22Rv1 (cell line): ENCODE results near the gene TST.
"Not testable (repeated sequence)": the region's sequence is repeated elsewhere in the genome, so short reads cannot be mapped to it uniquely, and the experiment has no call there.

Experiments
- H3K27ac ChIP-seq: fragments of 450-650 bp; 2 replicates; pipeline ENCODE4 v1.5.1; 2017
- ZFX ChIP-seq: fragments of 450-650 bp; IDR thresholded peaks from 2 replicates; pipeline ENCODE4 v1.6.1; 2017; ENCODE audit warnings: antibody characterized with exemption, borderline replicate concordance
- TF ChIP-seq, protein P1 (sequence below): fragments of 450-650 bp; IDR thresholded peaks from 2 replicates; pipeline ENCODE4 v1.5.1; 2017; ENCODE audit warnings: mild to moderate bottlenecking

TST gene

GRCh38 chr22:36990457-36990856 lies 28.8 kb downstream of the TST start:
- TF ChIP-seq ZFX, result no peak
- TF ChIP-seq, protein P1, sequence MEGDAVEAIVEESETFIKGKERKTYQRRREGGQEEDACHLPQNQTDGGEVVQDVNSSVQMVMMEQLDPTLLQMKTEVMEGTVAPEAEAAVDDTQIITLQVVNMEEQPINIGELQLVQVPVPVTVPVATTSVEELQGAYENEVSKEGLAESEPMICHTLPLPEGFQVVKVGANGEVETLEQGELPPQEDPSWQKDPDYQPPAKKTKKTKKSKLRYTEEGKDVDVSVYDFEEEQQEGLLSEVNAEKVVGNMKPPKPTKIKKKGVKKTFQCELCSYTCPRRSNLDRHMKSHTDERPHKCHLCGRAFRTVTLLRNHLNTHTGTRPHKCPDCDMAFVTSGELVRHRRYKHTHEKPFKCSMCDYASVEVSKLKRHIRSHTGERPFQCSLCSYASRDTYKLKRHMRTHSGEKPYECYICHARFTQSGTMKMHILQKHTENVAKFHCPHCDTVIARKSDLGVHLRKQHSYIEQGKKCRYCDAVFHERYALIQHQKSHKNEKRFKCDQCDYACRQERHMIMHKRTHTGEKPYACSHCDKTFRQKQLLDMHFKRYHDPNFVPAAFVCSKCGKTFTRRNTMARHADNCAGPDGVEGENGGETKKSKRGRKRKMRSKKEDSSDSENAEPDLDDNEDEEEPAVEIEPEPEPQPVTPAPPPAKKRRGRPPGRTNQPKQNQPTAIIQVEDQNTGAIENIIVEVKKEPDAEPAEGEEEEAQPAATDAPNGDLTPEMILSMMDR, result no peak
- no peak overlapping the region for H3K27ac ChIP-seq

DNA sequence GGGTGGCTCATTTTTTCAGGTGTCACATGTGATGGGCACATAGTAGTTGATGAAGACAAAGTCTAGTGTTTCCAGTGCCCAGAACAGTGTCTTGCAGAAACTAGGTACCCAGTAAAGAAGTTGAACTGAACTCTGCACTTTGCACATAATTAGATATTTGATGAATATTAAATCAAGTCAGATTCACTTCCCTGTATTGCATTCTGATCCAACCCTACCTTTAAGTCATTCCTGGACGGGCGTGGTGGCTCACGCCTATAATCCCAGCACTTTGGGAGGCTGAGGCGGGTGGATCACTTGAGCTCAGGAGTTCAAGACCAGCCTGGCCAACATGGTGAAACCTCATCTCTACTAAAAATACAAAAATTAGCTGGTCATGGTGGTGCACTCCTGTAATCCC lies 30.2 kb downstream of the TST start:
- H3K27ac ChIP-seq, result not testable (repeated sequence)

- TF ChIP-seq, protein P1, result no peak
- no peak for TF ChIP-seq ZFX
- H3K27ac ChIP-seq, result no peak overlapping the region
These were observed 31.0 kb downstream of the TST start for GRCh38 chr22:36988075-36988832.

DNA sequence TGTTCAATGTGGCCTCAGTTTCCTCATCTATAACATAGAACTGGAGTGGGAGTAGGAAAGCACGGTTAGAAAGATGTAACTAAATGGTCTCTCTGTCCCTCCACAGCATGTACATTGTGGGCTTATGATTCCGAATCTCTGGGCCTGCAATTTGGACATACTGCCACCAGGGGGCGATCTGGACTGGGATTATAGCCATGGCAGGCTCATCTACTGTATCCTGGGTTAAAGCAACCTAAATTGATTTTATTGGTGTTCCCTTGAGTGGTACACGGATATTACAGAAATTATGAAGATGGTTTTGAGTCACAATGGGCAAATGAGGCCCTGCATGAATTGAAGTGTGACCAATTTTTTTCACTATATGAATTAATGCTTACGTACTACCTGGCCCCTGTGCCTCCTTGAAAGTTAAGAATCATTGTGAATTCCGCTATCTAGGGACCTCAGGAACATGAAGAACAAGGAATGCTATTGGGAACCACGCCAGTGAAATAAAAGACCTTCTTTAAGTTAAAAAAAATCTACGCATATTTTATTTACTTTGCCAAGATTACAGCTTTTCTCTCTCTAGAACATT lies 32.9 kb downstream of the TST start:
- no peak overlapping the region for H3K27ac ChIP-seq
- TF ChIP-seq ZFX, result no peak
- TF ChIP-seq, protein P1, result peak; percentile 74

DNA sequence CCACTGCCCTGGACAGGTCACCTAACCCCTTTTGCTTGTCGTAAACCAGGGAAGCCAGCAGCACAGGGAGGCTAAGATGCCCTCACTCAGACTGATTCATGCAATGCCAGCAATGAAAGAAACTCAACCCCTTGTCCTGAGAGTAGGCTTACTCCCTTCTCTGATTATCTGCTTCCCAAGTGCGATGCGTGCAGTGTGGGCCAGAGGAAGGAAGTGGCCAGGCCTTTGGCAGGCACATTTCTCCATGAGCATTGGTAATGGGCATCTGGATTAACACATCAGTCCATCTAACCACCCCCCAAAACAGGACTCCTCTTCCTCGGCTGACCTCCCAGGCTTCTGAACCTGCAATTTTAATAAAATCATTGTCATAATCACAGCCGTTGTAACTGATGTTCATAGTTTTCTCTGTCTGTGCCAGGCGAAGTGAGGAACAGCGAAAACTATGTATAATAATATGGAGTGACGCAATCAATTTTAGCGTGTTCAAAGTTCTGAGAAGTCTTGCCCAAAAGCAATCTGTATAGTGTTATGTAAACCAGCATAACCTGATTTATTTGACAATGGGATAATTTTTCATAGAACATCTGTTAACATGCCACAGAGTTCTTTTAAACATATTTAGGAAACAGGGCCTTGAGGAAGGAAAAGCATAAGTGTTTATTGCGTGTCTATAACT lies 33.9 kb downstream of the TST start:
- TF ChIP-seq, protein P1, result no peak
- TF ChIP-seq ZFX, result no peak
- no peak overlapping the region for H3K27ac ChIP-seq

DNA sequence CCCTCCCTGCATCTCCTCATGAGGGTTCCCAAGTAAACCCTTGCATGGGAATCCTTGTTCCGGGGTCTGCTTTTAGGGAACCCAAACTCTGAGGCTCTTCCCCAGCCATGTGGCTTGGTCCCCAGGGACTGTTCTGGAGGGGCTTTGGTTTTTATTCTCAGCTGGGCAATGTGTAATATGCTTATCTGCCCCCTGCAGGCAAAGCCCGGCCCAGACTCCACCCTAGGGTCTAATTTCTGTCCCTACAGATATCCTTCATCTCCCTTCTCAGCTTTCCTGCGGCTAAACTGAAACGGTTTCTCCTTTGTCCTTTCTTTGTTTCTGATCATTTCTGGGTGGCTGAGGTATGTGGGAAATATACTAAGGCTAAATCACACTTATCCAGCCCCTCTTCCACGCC lies 37.1 kb downstream of the TST start:
- TF ChIP-seq, protein P1, result no peak
- no peak for TF ChIP-seq ZFX
- no peak overlapping the region for H3K27ac ChIP-seq

GRCh38 chr22:36981247-36981775 lies 37.9 kb downstream of the TST start:
- no peak overlapping the region for H3K27ac ChIP-seq
- no peak for TF ChIP-seq ZFX
- TF ChIP-seq, protein P1, result no peak
